ENCODE data around the gene KRTAP21-3. TPM values are rescaled to one million over a fixed set of nuclear protein-coding genes. Genes with fewer than 3 reads are reported as not detected.

KRTAP21-3 gene, protein sequence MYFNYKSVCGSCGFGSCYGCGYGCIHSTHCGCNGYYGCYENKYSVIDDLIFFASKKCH
- not detected in 2 replicates for total RNA-seq (2013; cell fraction: nucleolus; rRNA removed)
- total RNA-seq (2014; rRNA removed) (not detected in 2 replicates), total RNA-seq (2014; rRNA removed; fragmentation: Illumina TruSeq; extraction: Trizol) (not detected in 2 replicates), total RNA-seq (2021) (not detected in 2 replicates), polyA plus RNA-seq (2011; rRNA removed) (not detected in 2 replicates), polyA plus RNA-seq (2014; fragmentation: Illumina TruSeq; extraction: Trizol) (not detected in 2 replicates), polyA plus RNA-seq (2014; fragmentation: Nextera tagmentation; extraction: Ambion mirVana) (not detected), polyA plus RNA-seq (2014; rRNA removed) (not detected in 2 replicates), polyA plus RNA-seq (2016; fragmentation: Nextera tagmentation; extraction: Ambion mirVana) (not detected), polyA minus RNA-seq (2011; rRNA and poly(A)+ RNA removed) (not detected in 2 replicates), Bru-seq, nascent RNA (not detected), BruChase-seq, experiment 1, labeled RNA remaining after a 6-hour chase (not detected), BruChase-seq, experiment 2, labeled RNA remaining after a 2-hour chase (not detected)
- polyA plus RNA-seq (2011; ENCODE audit: low read depth): not detected
- not detected in 2 replicates for polyA plus RNA-seq (2011; cell fraction: cytosol; rRNA removed)
- polyA plus RNA-seq (2011; cell fraction: nucleus; rRNA removed): not detected in 2 replicates
- polyA plus RNA-seq (2012): not detected in 2 replicates
- polyA minus RNA-seq (2011; cell fraction: cytosol; rRNA and poly(A)+ RNA removed): not detected in 2 replicates
- polyA minus RNA-seq (2011; cell fraction: nucleus; rRNA and poly(A)+ RNA removed): not detected in 2 replicates
- long read RNA-seq, experiment 1: 0 reads
- long read RNA-seq, experiment 2: 0 reads

GRCh38 chr21:30718239-30718909 lies at the start of gene KRTAP21-3:
Gene KRTAP21-3, minus strand, starts transcription at chr21:30718777. Its CDS starts 18 bp downstream, at chr21:30718759.
- CTCF ChIA-PET: interaction anchor here (1.4 to 1.5 kb wide), 2 partner anchors 105 to 213 kb away, joined by 3 read pairs; no protein-coding TSS in a partner anchor
- no peak for FAIRE-seq
- H3K27ac ChIP-seq (ENCODE audit: control insufficient read depth, insufficient read depth): no peak within 1 kb of the TSS
- RAD21 ChIA-PET (ENCODE audit: unreplicated experiment): interaction anchor here (0.6 to 0.8 kb wide), 2 partner anchors 10 to 313 kb away, joined by 3 read pairs; no protein-coding TSS in a partner anchor
- WGBS (ENCODE audit: insufficient coverage, insufficient replicate concordance, low lambda C conversion rate, missing lambda C conversion rate): 0% methylated on average over 3 of the region's 3 CpGs
- H3K9ac ChIP-seq (ENCODE audit: control insufficient read depth, insufficient read depth, low read length): no peak within 1 kb of the TSS
- H3K9me3 ChIP-seq (replicated peaks; ENCODE audit: control insufficient read depth, insufficient read depth, low read length): no peaks in the 10 kb centered on the region
- H3K4me3 ChIP-seq: no peak within 1 kb of the TSS
- no TSS peak for BruUV-seq (replicated peaks)
- POLR2A ChIA-PET: no interaction called here
- no peaks in the 10 kb centered on the region for H3K36me3 ChIP-seq (ENCODE audit: control insufficient read depth in 2 of 2, insufficient read depth in 2 of 2, low read length in 1 of 2)
- no peaks in the 10 kb centered on the region for H3K4me1 ChIP-seq (ENCODE audit: control insufficient read depth, insufficient read depth, low read length)
- in situ Hi-C loops (cut with MboI) (no loop called here), intact Hi-C loops (cut with micrococcal nuclease; ENCODE audit: unreplicated experiment) (no loop called here)
- peak; percentile 88 for ATAC-seq
- no peak within 1 kb of the TSS for H3K4me2 ChIP-seq (ENCODE audit: control insufficient read depth, insufficient read depth)
- no peaks in the 10 kb centered on the region for H3K79me2 ChIP-seq (ENCODE audit: control insufficient read depth, insufficient read depth, low read length)
- no peak within 1 kb of the TSS for H2AFZ ChIP-seq (ENCODE audit: control insufficient read depth, low read depth, low read length)
- no peaks in the 10 kb centered on the region for H4K20me1 ChIP-seq (ENCODE audit: control insufficient read depth, insufficient read depth)
- no peak for DNase-seq (ENCODE audit: low read depth, low spot score)
- H3K27me3 ChIP-seq (replicated peaks in 1 of 2; ENCODE audit: control insufficient read depth in 2 of 2, insufficient read depth in 2 of 2, low read length in 1 of 2): no peaks in the 10 kb centered on the region
- SMC1A ChIA-PET (ENCODE audit: uncharacterized antibody, unreplicated experiment): no interaction called here
- TF ChIP-seq PAX8 (IDR thresholded peaks at IDR 0.05): no peak
- no peak for TF ChIP-seq POLR2A (IDR thresholded peaks at IDR 0.05; ENCODE audit: low read depth, low read length)
- TF ChIP-seq NFYA (IDR thresholded peaks at IDR 0.05; ENCODE audit: borderline replicate concordance, low read depth, low read length): no peak
- TF ChIP-seq NKRF (conservative IDR thresholded peaks at IDR 0.05): no peak
- TF ChIP-seq RFX5 (IDR thresholded peaks at IDR 0.05; ENCODE audit: low read depth, low read length): no peak
- no peak for TF ChIP-seq ZSCAN29 (IDR thresholded peaks at IDR 0.05)
- TF ChIP-seq BHLHE40 (IDR thresholded peaks at IDR 0.05; ENCODE audit: borderline replicate concordance in 1 of 2, low read depth in 2 of 2, low read length in 1 of 2): no peak
- TF ChIP-seq, protein P1, sequence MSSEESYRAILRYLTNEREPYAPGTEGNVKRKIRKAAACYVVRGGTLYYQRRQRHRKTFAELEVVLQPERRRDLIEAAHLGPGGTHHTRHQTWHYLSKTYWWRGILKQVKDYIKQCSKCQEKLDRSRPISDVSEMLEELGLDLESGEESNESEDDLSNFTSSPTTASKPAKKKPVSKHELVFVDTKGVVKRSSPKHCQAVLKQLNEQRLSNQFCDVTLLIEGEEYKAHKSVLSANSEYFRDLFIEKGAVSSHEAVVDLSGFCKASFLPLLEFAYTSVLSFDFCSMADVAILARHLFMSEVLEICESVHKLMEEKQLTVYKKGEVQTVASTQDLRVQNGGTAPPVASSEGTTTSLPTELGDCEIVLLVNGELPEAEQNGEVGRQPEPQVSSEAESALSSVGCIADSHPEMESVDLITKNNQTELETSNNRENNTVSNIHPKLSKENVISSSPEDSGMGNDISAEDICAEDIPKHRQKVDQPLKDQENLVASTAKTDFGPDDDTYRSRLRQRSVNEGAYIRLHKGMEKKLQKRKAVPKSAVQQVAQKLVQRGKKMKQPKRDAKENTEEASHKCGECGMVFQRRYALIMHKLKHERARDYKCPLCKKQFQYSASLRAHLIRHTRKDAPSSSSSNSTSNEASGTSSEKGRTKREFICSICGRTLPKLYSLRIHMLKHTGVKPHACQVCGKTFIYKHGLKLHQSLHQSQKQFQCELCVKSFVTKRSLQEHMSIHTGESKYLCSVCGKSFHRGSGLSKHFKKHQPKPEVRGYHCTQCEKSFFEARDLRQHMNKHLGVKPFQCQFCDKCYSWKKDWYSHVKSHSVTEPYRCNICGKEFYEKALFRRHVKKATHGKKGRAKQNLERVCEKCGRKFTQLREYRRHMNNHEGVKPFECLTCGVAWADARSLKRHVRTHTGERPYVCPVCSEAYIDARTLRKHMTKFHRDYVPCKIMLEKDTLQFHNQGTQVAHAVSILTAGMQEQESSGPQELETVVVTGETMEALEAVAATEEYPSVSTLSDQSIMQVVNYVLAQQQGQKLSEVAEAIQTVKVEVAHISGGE (CRISPR knock-in tag; IDR thresholded peaks at IDR 0.05): no peak
- peak; percentile 63 for TF ChIP-seq RUNX3 (IDR thresholded peaks at IDR 0.05; ENCODE audit: low read length)
- peak; percentile 85; the same call in 1 of the 2 replicates for TF ChIP-seq BACH1 (IDR thresholded peaks at IDR 0.05; ENCODE audit: borderline replicate concordance)
- peak; percentile 90 for TF ChIP-seq DPF2 (IDR thresholded peaks at IDR 0.05)
- peak; percentile 64; the same call in 1 of the 2 replicates for TF ChIP-seq RELB (IDR thresholded peaks at IDR 0.05; ENCODE audit: low read depth)
- no peak for TF ChIP-seq HDAC6 (IDR thresholded peaks at IDR 0.05; ENCODE audit: unreplicated experiment)
- no peak for TF ChIP-seq NR2F1 (conservative IDR thresholded peaks at IDR 0.05)
- TF ChIP-seq IRF4 (IDR thresholded peaks at IDR 0.05; ENCODE audit: low read depth, low read length): peak; percentile 25; the same call in 1 of the 2 replicates

Measured in GM12878 (cell line).